HEK293T (cell line): ENCODE data around the gene CDC34.

Experiments
- ELF4 ChIP-seq: fragments of 450-650 bp; IDR thresholded peaks from 2 replicates; pipeline ENCODE4 v1.6.1; 2017; ENCODE audit warnings: antibody characterized with exemption
- FOXM1 ChIP-seq: fragments of 450-650 bp; IDR thresholded peaks from 2 replicates; pipeline ENCODE4 v1.6.1; 2017; ENCODE audit warnings: mild to moderate bottlenecking, borderline replicate concordance
- L3MBTL2 ChIP-seq: fragments of 450-650 bp; conservative IDR thresholded peaks from 2 replicates; pipeline ENCODE4 v1.6.1; 2016; ENCODE audit warnings: mild to moderate bottlenecking
- SP1 ChIP-seq: fragments of 450-650 bp; IDR thresholded peaks from 2 replicates; pipeline ENCODE4 v1.6.1; 2017
- SUZ12 ChIP-seq: fragments of 450-650 bp; IDR thresholded peaks from 2 replicates; pipeline ENCODE4 v1.6.1; 2016; ENCODE audit warnings: mild to moderate bottlenecking
- ZNF384 ChIP-seq: fragments of 450-650 bp; IDR thresholded peaks from 2 replicates; pipeline ENCODE4 v1.6.1; 2016
- TF ChIP-seq, protein P1 (sequence below): fragments of 450-650 bp; IDR thresholded peaks from 2 replicates; pipeline ENCODE4 v1.6.1; 2016

- TF ChIP-seq FOXM1 (no peak), ELF4 (no peak), SP1 (no peak), ZNF384 (no peak), L3MBTL2 (no peak), SUZ12 (no peak)
- TF ChIP-seq, protein P1, sequence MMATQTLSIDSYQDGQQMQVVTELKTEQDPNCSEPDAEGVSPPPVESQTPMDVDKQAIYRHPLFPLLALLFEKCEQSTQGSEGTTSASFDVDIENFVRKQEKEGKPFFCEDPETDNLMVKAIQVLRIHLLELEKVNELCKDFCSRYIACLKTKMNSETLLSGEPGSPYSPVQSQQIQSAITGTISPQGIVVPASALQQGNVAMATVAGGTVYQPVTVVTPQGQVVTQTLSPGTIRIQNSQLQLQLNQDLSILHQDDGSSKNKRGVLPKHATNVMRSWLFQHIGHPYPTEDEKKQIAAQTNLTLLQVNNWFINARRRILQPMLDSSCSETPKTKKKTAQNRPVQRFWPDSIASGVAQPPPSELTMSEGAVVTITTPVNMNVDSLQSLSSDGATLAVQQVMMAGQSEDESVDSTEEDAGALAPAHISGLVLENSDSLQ, result no peak
Measured at GRCh38 chr19:574658-575526, 43.3 kb downstream of the CDC34 start.
